ENCODE measurements around the gene CFAP45.

CFAP45 gene

GRCh38 chr1:159879977-159880376, 20.0 kb downstream of the CFAP45 start:
- no peak for DNase-seq (ENCODE audit: insufficient read length)
- TF ChIP-seq POLR2AphosphoS5 (IDR thresholded peaks at IDR 0.05; ENCODE audit: low read depth, low read length) (no peak), TAF1 (IDR thresholded peaks at IDR 0.05; ENCODE audit: borderline replicate concordance, low read depth, low read length) (no peak), POLR2A (IDR thresholded peaks at IDR 0.05; ENCODE audit: low read depth, low read length) (no peak)
- FAIRE-seq = no peak

- no peak for FAIRE-seq
- no peak for DNase-seq (ENCODE audit: insufficient read length)
- no peak for TF ChIP-seq TAF1 (IDR thresholded peaks at IDR 0.05; ENCODE audit: borderline replicate concordance, low read depth, low read length)
- no peak for TF ChIP-seq POLR2AphosphoS5 (IDR thresholded peaks at IDR 0.05; ENCODE audit: low read depth, low read length)
- no peak for TF ChIP-seq POLR2A (IDR thresholded peaks at IDR 0.05; ENCODE audit: low read depth, low read length)
These were observed 20.8 kb downstream of the CFAP45 start for GRCh38 chr1:159879136-159879535.

- DNase-seq (ENCODE audit: insufficient read length) = no peak
- no peak for TF ChIP-seq POLR2A (IDR thresholded peaks at IDR 0.05; ENCODE audit: low read depth, low read length)
- TF ChIP-seq TAF1 (IDR thresholded peaks at IDR 0.05; ENCODE audit: borderline replicate concordance, low read depth, low read length) = no peak
- no peak for TF ChIP-seq POLR2AphosphoS5 (IDR thresholded peaks at IDR 0.05; ENCODE audit: low read depth, low read length)
- no peak for FAIRE-seq
These were observed 22.1 kb downstream of the CFAP45 start for GRCh38 chr1:159877695-159878444.

GRCh38 chr1:159873530-159874143, 26.3 kb downstream of the CFAP45 start:
- DNase-seq (ENCODE audit: insufficient read length) (no peak), FAIRE-seq (no peak)
- TF ChIP-seq POLR2AphosphoS5 (IDR thresholded peaks at IDR 0.05; ENCODE audit: low read depth, low read length) = no peak
- TF ChIP-seq TAF1 (IDR thresholded peaks at IDR 0.05; ENCODE audit: borderline replicate concordance, low read depth, low read length) = no peak
- no peak for TF ChIP-seq POLR2A (IDR thresholded peaks at IDR 0.05; ENCODE audit: low read depth, low read length)

- DNase-seq (ENCODE audit: insufficient read length) (no peak), FAIRE-seq (no peak)
- TF ChIP-seq POLR2A (IDR thresholded peaks at IDR 0.05; ENCODE audit: low read depth, low read length) (no peak), POLR2AphosphoS5 (IDR thresholded peaks at IDR 0.05; ENCODE audit: low read depth, low read length) (no peak), TAF1 (IDR thresholded peaks at IDR 0.05; ENCODE audit: borderline replicate concordance, low read depth, low read length) (no peak)
These were observed 27.1 kb downstream of the CFAP45 start for GRCh38 chr1:159872891-159873290.

GRCh38 chr1:159870704-159871103, 29.3 kb downstream of the CFAP45 start:
- TF ChIP-seq POLR2AphosphoS5 (IDR thresholded peaks at IDR 0.05; ENCODE audit: low read depth, low read length) (no peak), TAF1 (IDR thresholded peaks at IDR 0.05; ENCODE audit: borderline replicate concordance, low read depth, low read length) (no peak), POLR2A (IDR thresholded peaks at IDR 0.05; ENCODE audit: low read depth, low read length) (no peak)
- FAIRE-seq (no peak), DNase-seq (ENCODE audit: insufficient read length) (no peak)

- DNase-seq (ENCODE audit: insufficient read length) (no peak), FAIRE-seq (no peak)
- TF ChIP-seq POLR2A (IDR thresholded peaks at IDR 0.05; ENCODE audit: low read depth, low read length) = no peak
- no peak for TF ChIP-seq TAF1 (IDR thresholded peaks at IDR 0.05; ENCODE audit: borderline replicate concordance, low read depth, low read length)
- no peak for TF ChIP-seq POLR2AphosphoS5 (IDR thresholded peaks at IDR 0.05; ENCODE audit: low read depth, low read length)
These were observed 30.4 kb downstream of the CFAP45 start for GRCh38 chr1:159869607-159870006.

GRCh38 chr1:159869173-159869572, 30.8 kb downstream of the CFAP45 start:
- FAIRE-seq (no peak), DNase-seq (ENCODE audit: insufficient read length) (no peak)
- TF ChIP-seq TAF1 (IDR thresholded peaks at IDR 0.05; ENCODE audit: borderline replicate concordance, low read depth, low read length) (no peak), POLR2A (IDR thresholded peaks at IDR 0.05; ENCODE audit: low read depth, low read length) (no peak), POLR2AphosphoS5 (IDR thresholded peaks at IDR 0.05; ENCODE audit: low read depth, low read length) (no peak)

GRCh38 chr1:159868766-159869165, 31.2 kb downstream of the CFAP45 start:
- TF ChIP-seq POLR2AphosphoS5 (IDR thresholded peaks at IDR 0.05; ENCODE audit: low read depth, low read length) (no peak), TAF1 (IDR thresholded peaks at IDR 0.05; ENCODE audit: borderline replicate concordance, low read depth, low read length) (no peak)
- DNase-seq (ENCODE audit: insufficient read length) (no peak), FAIRE-seq (no peak)

- FAIRE-seq (no peak), DNase-seq (ENCODE audit: insufficient read length) (no peak)
- TF ChIP-seq TAF1 (IDR thresholded peaks at IDR 0.05; ENCODE audit: borderline replicate concordance, low read depth, low read length) = no peak
- TF ChIP-seq POLR2AphosphoS5 (IDR thresholded peaks at IDR 0.05; ENCODE audit: low read depth, low read length) = no peak
- TF ChIP-seq POLR2A (IDR thresholded peaks at IDR 0.05; ENCODE audit: low read depth, low read length) = no peak
These were observed 32.3 kb downstream of the CFAP45 start for GRCh38 chr1:159867664-159868026.

- DNase-seq (ENCODE audit: insufficient read length) (no peak), FAIRE-seq (no peak)
- no peak for TF ChIP-seq TAF1 (IDR thresholded peaks at IDR 0.05; ENCODE audit: borderline replicate concordance, low read depth, low read length)
- no peak for TF ChIP-seq POLR2AphosphoS5 (IDR thresholded peaks at IDR 0.05; ENCODE audit: low read depth, low read length)
- TF ChIP-seq POLR2A (IDR thresholded peaks at IDR 0.05; ENCODE audit: low read depth, low read length) = no peak
These were observed 32.9 kb downstream of the CFAP45 start for GRCh38 chr1:159866905-159867663.

All from GM12892 (cell line).